ENCODE results near the gene ANKRD39.

- TF ChIP-seq GABPA (IDR thresholded peaks at IDR 0.05; ENCODE audit: borderline replicate concordance, insufficient read depth, low read length) (0 out of 2 replicates have a peak, but pooled peaks have one; percentile 33), RXRA (IDR thresholded peaks at IDR 0.05; ENCODE audit: insufficient read depth, low read depth, low read length) (no peak)
- TF ChIP-seq, protein P1, sequence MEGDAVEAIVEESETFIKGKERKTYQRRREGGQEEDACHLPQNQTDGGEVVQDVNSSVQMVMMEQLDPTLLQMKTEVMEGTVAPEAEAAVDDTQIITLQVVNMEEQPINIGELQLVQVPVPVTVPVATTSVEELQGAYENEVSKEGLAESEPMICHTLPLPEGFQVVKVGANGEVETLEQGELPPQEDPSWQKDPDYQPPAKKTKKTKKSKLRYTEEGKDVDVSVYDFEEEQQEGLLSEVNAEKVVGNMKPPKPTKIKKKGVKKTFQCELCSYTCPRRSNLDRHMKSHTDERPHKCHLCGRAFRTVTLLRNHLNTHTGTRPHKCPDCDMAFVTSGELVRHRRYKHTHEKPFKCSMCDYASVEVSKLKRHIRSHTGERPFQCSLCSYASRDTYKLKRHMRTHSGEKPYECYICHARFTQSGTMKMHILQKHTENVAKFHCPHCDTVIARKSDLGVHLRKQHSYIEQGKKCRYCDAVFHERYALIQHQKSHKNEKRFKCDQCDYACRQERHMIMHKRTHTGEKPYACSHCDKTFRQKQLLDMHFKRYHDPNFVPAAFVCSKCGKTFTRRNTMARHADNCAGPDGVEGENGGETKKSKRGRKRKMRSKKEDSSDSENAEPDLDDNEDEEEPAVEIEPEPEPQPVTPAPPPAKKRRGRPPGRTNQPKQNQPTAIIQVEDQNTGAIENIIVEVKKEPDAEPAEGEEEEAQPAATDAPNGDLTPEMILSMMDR (IDR thresholded peaks at IDR 0.05; ENCODE audit: control extremely low read depth in 1 of 3, insufficient read depth in 1 of 3, low read depth in 1 of 3, low read length in 3 of 3) = no peak
Measured at GRCh38 chr2:96869281-96869821, 11.5 kb upstream of the ANKRD39 start.

Measured in H1 (cell line).